Activated naive CD8-positive, alpha-beta T cell treated with anti-CD3 and anti-CD28 coated beads, Interleukin-2, amount 50 U/mL, for 16 hours (primary cell): ENCODE data around the gene LRRTM3.

Experiments
- DNase-seq: peaks from one replicate; pipeline ENCODE4 v3.0.0-alpha.2; 2020; ENCODE audit warnings: low read depth, low spot score

LRRTM3 gene

DNA sequence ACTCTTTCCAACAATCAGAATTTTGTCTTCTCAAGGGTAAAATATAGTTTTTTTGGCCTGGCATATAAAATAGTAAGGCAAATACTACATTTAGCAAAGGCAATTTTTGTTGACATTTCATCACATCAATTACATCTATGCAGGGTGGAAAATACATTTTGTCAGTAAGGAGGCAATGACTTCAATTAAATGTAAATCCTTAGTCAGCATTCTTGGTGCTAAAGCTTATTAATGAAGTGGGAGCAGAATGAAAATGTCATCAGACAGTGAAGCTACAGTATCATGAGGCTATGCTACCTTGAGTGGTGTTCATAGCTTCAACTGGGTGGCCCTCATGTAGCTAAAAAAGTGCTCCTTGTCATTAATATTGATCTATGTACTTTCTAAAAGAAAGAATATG, 8.9 kb downstream of the LRRTM3 start:
- DNase-seq, result no peak

DNA sequence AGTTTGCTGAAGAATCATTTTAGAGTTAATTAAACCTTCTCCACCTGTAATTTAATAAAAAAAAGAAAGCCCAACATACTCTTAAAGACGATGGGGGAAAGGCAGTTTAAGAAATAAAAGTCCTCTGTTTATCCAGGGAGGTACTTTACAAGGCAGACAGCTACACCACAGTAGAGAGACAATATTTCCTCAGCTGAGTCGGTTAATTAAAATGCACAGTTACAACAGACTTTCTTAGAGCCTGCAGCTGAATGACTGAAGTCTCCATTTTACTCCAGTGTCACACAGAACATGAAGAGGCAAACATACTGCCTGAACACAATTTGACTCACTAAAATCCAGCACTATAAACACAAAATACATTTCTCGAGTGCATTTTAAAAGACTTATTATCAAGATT, 15.1 kb downstream of the LRRTM3 start:
- DNase-seq, result no peak

DNA sequence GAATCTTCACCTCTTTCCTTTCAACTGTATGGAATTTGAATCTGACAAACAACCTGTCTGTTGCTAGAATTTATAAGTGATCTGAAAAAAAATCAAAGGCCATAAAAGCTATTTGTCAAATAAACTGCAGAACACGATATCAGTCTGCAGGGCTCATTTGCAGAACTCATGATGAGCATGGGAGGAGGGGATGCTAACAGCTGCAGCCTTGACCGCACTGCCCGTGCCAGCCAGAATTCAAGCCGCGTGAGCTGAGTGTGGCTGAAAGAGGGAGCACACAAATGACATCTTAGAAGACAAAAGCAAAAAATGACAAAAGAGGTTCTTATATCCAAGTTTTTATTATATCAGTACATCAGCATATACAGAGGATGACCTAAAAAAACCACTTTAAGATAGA, 15.7 kb downstream of the LRRTM3 start:
- DNase-seq, result no peak

DNA sequence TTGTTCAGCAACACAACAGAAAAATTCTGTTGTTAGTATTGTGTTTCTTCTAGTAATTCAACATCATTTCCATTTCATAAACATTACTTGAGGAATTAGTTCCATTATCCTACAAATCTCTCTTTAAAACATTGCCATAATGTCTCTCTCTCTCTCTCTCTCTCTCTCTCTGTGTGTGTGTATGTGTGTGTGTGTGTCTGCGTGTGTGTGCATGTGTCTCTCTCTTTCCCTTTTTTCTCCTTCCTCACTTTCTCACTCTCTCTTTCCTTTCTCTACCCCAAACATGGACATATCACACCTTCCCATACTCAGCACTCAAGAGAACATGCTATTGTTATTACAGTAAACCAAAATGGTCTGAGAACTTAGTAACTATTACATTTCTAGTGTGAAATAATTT, 16.6 kb downstream of the LRRTM3 start:
- DNase-seq, result no peak

DNA sequence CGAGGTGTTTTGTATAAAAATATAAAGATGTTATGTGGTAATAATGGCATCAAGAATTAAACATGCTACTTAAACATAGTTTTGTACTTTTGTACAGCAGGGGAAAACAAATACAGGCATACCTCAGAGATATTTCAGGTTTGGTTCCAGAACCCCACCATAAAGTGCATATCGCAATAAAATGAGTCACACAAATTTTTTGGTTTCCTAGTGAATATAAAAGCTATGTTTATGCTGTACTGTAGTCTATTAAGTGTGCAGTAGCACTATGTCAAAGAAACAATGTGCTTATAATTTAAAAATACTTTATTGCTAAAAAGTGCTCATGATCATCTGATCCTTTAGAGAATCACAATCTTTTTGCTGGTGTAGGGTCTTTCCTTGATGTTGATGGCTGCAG, 17.8 kb downstream of the LRRTM3 start:
- no peak for DNase-seq

DNA sequence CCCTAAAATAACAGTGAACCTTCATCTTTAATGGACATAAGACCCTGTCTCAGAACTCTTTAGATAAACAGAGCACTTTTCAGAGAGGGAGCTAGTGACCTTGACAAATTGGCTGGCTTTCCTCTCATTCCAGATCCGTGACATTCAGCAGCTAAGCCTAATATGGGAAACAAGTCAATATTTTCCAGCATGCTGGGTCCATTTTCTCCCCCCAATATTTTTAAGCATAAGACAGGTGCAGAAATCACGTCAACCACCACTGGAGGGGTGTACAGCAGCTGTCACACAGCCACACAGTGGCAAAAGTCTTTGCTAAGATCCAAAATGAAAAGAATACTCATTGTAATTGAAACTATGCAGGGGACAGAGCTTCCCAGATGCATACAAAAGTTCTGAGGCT, 26.1 kb downstream of the LRRTM3 start:
- no peak for DNase-seq

DNA sequence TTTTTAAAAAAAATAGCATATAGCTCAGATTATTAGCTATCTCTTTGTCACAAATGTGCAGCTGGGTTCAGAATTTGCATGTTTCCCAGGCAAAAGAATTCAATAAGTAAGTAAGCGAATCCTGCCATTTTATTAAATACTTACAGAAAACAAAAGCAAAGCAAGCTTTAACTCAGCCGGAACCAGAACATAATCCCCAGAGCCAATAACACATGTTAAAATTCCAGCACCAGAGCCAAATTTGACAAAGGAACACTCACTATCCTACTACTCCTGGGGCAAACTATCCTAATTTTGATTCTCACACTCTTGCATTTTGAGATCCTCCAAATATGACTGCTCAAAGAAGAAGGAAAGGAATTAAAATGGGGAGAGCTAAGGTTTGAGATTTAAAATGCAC, 32.6 kb downstream of the LRRTM3 start:
- DNase-seq, result no peak

DNA sequence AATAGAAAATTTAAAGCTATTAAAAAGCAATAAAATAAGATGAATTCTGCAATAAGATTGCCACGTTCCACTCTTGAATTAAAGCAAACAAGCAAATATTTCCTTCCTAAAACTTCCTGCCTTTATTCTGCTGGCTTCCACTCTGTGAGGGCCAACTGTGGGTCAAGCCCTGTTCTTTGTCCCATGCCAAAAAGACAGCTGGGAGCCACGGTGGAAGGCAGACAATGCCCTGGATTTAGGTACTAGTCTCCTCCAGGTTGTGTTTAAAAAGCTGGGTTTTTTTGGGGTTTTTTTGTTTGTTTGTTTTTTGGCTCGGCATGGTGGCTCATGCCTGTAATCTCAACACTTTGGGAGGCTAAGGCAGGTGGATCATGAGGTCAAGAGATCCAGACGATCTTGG, 39.1 kb downstream of the LRRTM3 start:
- DNase-seq, result no peak

DNA sequence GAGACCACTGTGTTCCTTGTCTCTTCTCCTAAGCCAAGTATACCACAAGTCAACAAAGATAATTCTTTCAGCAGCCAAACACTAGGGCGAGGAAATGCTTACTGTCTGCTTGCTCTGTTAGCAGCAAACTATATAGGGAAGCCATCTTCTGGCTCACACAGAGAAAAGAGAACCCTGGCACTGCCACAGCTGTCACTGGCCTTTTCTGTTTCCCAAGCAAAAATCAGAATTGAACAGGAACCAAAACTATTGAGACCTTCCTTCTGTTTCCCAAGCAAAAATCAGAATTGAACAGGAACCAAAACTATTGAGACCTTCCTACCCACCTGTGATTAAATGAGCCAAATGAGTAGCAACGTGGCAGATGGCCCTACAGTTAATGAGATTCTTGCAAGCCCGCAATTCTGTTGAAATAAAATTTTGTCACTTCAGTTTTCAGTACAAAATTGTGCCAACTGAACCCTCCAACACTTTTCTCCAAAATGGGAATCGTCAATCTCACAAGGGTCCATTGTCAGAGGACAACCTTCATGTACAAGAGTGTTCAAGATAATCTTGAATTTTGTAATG, 54.5 kb downstream of the LRRTM3 start:
- DNase-seq, result no peak

DNA sequence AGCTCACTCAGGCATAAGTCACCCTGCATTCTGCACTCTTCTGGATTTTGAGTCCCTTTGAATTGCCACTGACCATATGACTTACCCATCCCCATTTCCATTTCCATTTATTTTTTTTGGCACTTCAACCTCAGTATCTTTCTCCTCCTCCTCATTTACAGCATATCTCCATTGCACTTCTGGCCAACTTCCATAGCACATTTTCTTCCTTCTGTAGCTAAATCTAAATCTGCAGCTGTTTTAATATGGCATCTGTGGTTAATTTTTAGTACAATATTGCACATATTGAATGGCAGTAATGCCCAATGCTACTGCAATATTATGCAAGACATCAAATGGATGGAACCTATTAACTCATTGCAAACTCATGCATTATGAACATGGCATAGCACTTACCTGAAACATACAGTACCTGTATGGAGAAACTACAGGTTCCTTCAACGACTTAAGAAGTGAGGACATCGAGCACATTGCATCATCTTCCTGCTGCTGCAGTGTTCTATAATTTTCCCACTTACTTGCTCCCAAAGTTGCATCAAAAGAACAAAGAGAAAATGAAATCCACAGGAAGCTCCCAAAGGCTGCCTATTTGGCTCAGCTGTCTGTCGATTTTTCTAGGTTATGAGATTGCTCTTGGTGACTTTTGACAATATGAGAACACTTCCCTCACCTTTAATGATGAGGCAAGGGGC, 55.7 kb downstream of the LRRTM3 start:
- DNase-seq, result no peak

DNA sequence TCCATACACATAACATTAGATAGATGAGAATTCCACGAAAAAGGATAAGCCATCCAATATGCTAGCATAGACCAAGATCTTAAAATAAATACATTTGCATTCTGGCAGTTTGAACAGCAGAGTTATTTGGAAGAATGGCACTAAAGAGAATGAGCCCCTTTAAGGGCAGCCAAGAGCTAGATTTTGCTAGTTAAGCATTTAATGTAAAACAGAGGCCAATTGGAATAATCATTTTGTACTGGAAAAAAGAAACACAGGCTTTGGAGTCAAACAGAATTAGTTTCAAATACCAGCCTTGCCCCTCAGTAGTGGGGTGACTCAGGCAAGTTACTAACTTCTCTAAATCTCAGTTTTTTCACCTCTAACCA, 56.2 kb downstream of the LRRTM3 start:
- DNase-seq, result no peak

DNA sequence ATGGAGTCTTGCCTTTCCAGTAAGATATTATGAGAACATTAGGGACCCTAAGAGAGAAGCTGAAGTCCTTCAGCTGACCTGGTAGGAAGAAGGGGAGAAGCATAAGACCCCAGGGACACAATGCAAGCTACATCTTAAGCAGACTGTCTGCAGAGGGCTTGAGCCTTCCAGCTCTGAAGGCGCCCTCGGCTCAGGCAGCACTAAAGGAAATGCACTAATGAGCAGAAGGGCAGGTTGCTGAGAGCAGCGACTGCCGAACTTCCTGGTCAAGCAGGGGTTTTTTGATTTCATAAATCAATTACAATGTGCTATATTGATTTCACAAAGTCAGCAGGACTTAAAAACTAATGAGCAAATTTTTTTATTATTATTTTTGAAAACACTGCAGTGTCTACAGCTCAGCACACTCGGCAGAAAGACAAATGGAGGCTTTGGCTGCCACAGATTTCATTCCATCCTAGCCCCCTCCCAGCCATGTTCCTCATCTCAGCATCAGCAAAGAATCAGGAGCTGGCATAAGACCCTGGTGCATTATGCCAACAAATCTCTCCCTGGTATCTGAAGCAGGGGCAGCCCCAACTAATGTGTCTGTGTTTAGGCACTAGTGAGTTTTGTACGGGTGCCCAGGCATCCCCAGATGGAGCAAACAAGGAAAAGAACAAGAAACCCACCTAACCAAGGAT, 57.1 kb downstream of the LRRTM3 start:
- no peak for DNase-seq

DNA sequence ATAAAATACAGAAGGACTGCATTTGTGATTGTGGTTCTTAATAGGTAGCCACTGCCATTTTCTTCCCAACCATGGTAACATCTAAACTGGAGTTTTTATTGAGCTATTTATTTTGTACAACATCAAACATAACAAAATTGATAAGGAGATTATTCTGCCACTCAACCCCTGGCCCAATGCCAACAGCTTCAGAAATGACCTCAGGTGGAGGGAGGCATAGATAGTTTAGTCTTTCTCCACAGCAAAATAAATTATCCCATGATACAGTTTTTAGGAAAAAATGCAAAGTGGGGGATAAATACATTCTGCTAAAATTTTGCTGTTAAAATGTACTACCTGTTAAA, 57.6 kb downstream of the LRRTM3 start:
- DNase-seq, result no peak

DNA sequence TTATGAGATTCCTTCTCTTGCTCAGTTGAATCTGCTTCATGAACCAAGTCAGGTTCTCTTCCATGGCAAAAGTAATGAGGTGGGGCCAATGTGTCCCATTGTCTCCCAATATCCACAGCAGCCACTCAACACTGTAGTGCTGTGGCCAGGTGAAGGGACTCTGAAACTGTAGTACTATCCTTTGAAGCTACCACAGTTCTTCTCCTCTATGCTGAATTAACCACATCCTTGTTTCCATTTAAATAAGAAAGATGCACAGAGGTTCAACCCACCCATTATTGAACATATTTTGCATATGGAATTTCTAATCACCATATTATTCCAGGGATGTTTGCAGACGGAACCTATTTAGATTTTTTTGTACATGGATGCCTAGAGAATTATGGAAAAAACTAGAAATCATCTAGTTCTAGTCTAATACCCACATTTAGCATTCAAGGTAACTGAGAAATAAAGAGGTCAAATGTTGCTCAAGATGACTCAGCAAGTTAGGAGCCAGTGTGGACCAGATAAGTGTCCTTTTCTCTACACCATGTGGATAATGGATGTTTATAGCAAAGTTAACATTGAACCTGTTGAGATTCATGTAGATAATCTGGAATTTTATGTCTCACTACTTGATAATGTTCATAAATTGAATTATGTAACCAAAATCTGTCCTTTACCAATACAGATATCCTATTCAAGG, 64.5 kb downstream of the LRRTM3 start:
- DNase-seq, result no peak

DNA sequence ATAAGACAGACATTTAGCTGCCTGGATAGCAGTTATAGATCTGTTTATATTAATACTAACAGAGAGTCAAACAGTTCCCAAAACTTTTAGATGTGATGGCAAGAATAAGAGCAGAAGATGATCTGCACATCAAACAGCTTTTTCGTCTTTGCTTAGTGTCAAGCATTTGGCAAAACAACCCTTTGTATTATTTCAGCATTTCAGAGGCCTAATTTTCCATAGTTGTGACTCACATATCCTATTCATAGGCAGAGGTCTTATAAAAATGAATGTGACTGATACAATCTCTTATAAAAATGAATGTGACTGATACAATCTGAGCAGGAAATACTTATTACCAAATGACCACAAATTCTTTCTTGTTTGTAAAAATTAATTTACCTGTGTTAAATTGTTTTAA, 71.2 kb downstream of the LRRTM3 start:
- DNase-seq, result no peak

DNA sequence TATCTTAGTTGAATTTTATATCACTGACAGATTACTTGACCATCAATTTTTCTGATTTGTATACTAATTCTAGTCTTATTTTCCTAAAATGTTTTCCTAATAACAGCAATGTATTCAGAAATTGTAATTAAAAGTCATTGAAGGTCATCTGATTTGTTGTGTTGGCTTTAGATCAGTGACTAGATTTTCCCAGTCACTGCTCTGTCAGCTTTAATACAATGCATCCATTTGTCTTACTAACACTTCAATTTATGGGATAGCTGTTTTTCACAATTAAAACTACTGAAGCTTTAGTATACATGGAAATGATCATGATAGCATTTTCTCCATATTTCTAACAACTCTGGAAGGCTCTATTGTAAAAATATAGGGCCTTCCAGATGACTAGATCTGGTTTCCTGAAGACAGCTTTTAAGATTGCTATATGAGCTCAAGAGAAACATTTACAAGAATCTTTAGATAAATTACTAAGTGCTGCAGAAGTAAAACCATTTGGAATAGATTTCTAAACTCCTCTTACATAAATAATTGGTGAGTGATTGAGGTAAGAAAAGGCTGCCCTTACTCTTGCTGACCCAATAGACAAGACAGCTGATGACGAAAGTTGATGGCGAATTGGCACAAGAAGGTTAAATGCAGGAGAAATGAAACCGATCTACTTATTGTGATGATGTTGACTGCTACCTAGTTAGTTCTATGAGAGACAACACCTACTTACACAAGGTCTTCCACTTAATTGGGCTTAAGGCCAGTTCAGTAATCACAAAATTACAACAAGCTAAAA, 74.1 kb downstream of the LRRTM3 start:
- DNase-seq, result no peak

DNA sequence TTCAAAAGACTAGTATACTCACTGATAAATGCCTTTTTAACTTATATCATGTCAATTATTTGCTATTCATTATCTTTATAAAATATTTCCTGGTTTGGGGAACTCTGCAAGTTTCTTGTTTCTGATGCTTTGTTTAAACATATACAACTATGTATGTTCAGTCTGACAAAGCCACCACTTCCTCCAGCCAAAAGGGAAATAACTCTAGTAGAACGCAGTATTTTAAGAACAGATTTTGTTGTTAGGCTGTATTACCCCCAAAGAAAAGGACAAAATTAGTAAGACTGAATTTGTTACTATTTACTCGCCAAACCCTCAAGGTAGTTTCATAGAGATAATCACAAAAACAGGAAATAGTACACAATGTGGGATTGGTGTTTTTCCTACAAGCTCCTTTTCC, 78.9 kb downstream of the LRRTM3 start:
- no peak for DNase-seq

DNA sequence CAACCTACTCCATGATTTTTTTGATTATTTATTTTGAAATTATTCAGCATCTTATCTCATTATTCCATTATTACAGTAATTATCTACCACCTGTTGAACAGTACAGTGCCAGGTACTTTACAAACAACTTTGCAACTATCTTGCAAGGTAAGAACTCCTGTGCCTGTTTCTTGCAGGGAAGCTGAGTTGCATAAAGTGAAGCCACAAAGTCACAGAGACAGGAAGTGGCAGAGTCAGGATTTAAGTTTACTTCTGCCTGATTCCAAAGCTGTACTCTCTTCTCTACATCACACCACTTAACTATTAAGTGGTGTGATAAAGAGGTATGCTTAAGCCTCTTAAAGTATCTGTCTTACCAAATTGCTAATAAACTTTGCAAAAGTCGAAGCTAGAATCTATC, 80.1 kb downstream of the LRRTM3 start:
- DNase-seq, result no peak

DNA sequence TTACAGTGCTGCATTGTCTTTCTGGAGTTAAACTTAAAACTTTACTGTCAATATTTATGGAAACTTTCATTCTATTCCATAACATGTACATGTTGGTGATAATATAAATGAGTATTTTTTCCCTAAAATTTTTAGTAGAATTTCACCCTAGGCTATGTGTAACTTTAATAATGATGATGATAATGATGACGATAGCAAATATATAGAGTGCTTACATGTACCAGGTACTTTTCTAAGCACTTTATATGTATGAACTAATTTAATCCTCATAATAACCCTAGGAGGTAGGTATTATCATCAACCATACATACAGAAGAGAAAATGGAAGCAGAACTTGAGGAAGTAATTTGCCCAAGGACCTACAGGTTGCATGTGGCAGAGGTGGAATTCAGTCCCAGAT, 85.6 kb downstream of the LRRTM3 start:
- DNase-seq, result no peak

DNA sequence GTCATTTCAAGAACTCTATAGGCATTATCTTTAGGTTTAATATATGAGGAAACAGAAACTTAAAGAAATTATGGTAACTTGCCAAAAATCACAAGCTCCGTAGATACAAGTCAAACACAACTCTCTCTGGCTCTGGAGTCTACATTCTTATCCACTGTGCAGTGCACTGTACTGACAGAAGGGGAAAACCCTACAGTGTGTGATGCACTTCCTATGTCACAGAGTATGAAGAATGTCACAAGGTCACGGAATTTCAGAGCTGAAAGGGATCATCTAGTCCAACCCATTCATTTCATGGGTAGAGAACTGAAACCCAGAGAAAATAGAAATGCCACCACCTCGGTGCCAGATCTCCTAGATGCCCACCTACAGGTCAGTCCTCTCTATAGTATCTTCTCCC, 86.1 kb downstream of the LRRTM3 start:
- DNase-seq, result no peak

DNA sequence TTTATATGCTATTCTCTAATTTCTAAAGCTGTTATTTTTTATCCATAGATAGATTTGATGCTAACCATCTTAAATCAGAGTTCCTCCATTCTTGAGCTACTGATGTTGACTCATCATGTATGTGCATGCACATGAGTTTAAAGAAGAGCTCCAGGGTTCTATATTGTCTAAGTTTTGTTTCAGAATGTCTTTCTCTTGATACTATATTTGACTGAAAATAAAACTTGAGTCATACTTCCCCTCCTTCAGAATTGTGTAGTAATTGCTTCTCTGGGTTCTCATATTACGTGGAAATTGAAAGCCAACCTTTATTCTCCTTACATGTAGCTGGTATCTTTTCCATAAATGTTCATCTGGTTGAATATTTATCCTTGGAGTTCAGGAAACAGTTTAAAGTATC, 89.4 kb downstream of the LRRTM3 start:
- DNase-seq, result no peak

DNA sequence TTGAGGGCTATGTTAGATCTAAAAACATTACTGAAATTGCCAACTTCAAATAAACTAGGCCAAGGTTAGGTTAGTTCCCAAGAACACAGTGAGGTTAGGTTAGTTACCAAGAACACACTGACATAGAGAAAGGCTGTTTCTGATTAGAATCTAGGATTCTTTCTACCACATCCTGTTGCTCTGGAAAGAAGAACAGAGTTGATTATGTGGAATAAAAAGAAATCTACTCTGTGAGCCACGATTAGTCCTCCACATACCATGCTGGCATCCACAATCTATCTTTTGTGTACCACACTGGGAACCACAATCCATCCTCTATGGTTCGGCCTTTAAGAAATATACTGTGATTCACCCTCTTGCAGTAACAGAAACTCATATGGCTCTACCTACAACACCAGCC, 91.4 kb downstream of the LRRTM3 start:
- DNase-seq, result no peak
